Measurements from ENCODE around the gene DCUN1D3. TPM values are rescaled to one million over a fixed set of nuclear protein-coding genes. Genes with fewer than 3 reads are reported as not detected.

The DCUN1D3 gene
- total RNA-seq, 1 donor from 2014 or later, result 12.9 TPM

- DNase-seq (ENCODE audit: extremely low spot score, unreplicated experiment), result no peak
- no peak for TF ChIP-seq CTCF (conservative IDR thresholded peaks at IDR 0.05)
- Mint-ChIP-seq H3K27me3 (no peaks in the 10 kb centered on the region), H3K27ac (no peak overlapping the region), H3K9me3 (no peaks in the 10 kb centered on the region), H3K4me3 (no peak overlapping the region), H3K36me3 (peaks cover 5% of the 10 kb centered on the region), H3K4me1 (ENCODE audit: unreplicated experiment) (peaks cover 20% of the 10 kb centered on the region)
Measured at GRCh38 chr16:20871941-20872815, 28.0 kb downstream of the DCUN1D3 start.

GRCh38 chr16:20871258-20871657 is 28.9 kb downstream of the DCUN1D3 start:
- Mint-ChIP-seq H3K4me1 (ENCODE audit: unreplicated experiment) (peaks cover 29% of the 10 kb centered on the region), H3K27me3 (no peaks in the 10 kb centered on the region), H3K36me3 (peaks cover 5% of the 10 kb centered on the region), H3K4me3 (no peak overlapping the region), H3K9me3 (no peaks in the 10 kb centered on the region), H3K27ac (no peak overlapping the region)
- no peak for DNase-seq (ENCODE audit: extremely low spot score, unreplicated experiment)
- no peak for TF ChIP-seq CTCF (conservative IDR thresholded peaks at IDR 0.05)

- Mint-ChIP-seq H3K4me3 (no peak overlapping the region), H3K36me3 (peaks cover 5% of the 10 kb centered on the region), H3K9me3 (no peaks in the 10 kb centered on the region), H3K4me1 (ENCODE audit: unreplicated experiment) (peaks cover 38% of the 10 kb centered on the region), H3K27me3 (no peaks in the 10 kb centered on the region), H3K27ac (peak overlapping the region; percentile 31)
- DNase-seq (ENCODE audit: extremely low spot score, unreplicated experiment), result no peak
- TF ChIP-seq CTCF (conservative IDR thresholded peaks at IDR 0.05), result no peak
Measured at GRCh38 chr16:20870122-20870820, 29.9 kb downstream of the DCUN1D3 start.

GRCh38 chr16:20868890-20869289 is 31.3 kb downstream of the DCUN1D3 start:
- H3K27ac Mint-ChIP-seq, result peak overlapping the region; percentile 10
- peaks cover 43% of the 10 kb centered on the region for H3K4me1 Mint-ChIP-seq (ENCODE audit: unreplicated experiment)
- no peak overlapping the region for H3K4me3 Mint-ChIP-seq
- TF ChIP-seq CTCF (conservative IDR thresholded peaks at IDR 0.05), result no peak
- DNase-seq (ENCODE audit: extremely low spot score, unreplicated experiment), result no peak
- no peaks in the 10 kb centered on the region for H3K27me3 Mint-ChIP-seq
- H3K36me3 Mint-ChIP-seq, result peaks cover 13% of the 10 kb centered on the region
- peaks cover 4% of the 10 kb centered on the region for H3K9me3 Mint-ChIP-seq

GRCh38 chr16:20867585-20867984 is 32.6 kb downstream of the DCUN1D3 start:
- DNase-seq (ENCODE audit: extremely low spot score, unreplicated experiment), result no peak
- H3K9me3 Mint-ChIP-seq, result peaks cover 7% of the 10 kb centered on the region

More at GRCh38 chr16:20867585-20867984, 32.6 kb downstream of the DCUN1D3 start:
- Mint-ChIP-seq H3K4me1 (ENCODE audit: unreplicated experiment) (peaks cover 43% of the 10 kb centered on the region), H3K4me3 (no peak overlapping the region), H3K36me3 (peaks cover 18% of the 10 kb centered on the region), H3K27me3 (no peaks in the 10 kb centered on the region), H3K27ac (peak overlapping the region; percentile 10)
- no peak for TF ChIP-seq CTCF (conservative IDR thresholded peaks at IDR 0.05)
